GM19397 (cell line): ENCODE measurements around the gene TMEM139.

Experiments used
- ATAC-seq: cut with Tn5 transposase; IDR thresholded peaks from one replicate; pipeline ENCODE4 v1.9.1; 2021; ENCODE audit warnings: mild to moderate bottlenecking, moderate library complexity; ENCODE audit not compliant: unreplicated experiment

TMEM139 gene

GRCh38 chr7:143284591-143285469, at the start of gene TMEM139:
TMEM139 (plus strand) TSS chr7:143284958; CDS start chr7:143285958, 1,000 bp downstream.
- no peak for ATAC-seq

DNA sequence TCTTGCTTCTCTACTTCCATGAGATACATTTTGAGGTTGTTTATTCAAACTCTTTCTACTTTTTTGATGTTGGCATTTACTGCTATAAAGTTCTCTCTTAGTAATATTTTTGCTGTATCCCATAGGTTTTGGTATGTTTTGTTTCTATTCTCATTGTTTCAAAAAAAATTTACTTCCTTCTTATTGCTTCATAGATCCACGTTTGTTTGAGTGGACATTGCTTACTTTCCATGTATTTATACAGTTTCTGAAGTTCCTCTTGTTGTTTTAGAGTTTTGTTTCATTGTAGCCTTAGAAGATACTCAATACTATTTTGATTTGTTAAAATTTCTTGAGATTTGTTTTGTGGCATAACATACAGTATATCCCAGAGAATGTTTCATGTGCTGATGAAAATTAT, 49.2 kb upstream of the TMEM139 start:
- no peak for ATAC-seq

DNA sequence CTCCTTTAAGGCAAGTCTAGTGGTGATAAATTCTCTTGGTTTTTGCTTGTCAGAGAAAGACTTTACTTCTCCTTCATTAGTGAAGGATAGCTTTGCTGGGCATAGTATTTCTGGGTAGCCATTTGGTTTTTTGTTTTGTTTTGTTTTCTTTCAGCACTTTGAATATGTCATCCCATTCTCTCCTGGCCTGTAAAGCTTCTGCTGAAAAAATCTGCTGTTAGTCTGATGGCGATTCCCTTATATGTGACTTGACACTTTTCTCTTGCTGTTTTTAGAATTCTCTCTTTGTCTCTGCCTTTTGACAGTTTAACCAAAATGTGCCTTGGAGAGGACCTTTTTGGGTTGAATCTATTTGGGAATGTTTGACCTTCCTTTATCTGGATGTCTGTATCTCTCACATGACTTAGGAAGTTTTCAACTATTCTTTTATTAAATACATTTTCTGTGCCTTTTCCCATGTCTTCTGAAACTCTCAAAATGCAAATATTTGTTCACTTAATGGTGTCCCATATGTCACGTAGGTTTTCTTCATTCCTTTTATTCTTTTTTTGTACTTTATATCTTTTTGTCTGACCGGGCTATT, 48.3 kb upstream of the TMEM139 start:
- no peak for ATAC-seq

GRCh38 chr7:143237366-143237765, 47.4 kb upstream of the TMEM139 start:
- ATAC-seq = no peak

GRCh38 chr7:143238289-143238980, 46.3 kb upstream of the TMEM139 start:
- no peak for ATAC-seq

DNA sequence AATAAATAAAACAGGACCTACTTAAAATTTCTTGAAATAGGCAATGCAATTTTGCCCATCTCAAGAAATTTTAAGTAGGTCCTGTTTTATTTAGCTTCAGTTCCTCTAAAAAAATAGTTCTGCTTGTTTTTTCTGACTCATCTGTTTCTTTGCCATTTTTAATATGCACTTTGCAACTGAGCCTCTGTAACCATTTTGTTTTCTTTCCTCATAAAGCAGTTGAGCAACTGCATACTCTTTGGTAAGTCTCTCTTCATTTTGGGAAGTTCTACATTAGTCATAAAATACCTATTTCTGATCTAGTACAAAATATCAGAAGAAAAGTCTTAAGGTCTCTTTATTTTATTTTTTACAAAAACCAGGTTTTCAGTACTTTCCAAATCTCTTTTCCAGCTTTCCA, 44.9 kb upstream of the TMEM139 start:
- no peak for ATAC-seq

GRCh38 chr7:143240291-143241168, 44.2 kb upstream of the TMEM139 start:
- peak; percentile 96 for ATAC-seq

DNA sequence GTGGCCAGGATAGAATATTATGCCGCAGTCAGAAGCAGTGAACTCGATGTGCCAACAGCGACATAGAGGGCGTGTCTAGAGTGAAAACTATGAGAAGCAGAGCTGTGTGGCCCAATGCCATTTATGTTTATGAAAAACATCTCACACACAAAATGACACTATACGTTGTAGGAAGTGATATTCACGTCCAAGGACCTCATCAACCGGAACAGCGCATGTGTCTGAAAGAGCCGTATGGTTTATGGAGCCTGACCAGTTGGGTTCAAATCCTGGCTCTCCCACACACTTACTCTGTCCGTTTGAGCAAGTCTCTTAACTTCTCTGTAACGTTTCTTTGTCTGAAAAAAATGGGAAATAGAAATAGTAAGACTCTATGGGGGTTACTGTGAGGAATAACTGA, 42.5 kb upstream of the TMEM139 start:
- no peak for ATAC-seq

DNA sequence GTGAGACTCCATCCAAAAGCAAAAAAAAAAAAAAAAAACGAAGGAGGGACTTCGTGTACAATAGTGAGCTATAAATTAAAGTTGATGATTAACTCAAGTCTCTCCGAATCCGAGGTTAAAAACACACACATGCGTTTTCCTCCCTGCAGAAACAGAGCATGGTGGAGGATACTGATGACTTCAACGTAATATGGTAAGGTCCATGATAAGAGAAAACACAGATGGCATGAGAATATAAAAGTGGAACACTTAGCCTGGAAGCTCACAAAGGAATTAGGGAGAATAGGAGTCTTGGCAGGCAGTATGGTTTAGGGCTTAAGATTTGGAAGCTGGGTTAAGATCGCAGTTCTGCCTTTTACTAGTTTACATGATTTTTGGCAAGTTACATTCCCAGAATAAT, 41.6 kb upstream of the TMEM139 start:
- ATAC-seq = no peak

DNA sequence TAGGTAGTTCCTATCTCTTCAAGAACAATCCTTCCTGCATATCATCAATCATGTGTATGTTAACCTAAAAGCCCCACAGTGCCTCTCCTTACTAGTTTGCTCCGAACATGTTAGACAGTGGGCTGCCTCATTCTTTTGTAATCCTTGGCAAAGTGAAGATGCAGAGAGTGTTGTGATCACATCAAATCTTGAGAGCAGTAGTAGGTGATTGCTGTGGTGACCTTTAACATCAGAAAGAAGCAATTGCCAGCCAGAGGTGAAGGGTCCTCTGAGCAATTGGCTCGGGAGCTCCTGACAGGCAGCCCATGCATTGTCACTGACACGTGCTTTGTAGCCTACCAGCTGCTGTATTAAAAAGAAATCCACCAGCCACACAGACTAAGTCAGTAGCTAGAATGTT, 41.1 kb upstream of the TMEM139 start:
- no peak for ATAC-seq

DNA sequence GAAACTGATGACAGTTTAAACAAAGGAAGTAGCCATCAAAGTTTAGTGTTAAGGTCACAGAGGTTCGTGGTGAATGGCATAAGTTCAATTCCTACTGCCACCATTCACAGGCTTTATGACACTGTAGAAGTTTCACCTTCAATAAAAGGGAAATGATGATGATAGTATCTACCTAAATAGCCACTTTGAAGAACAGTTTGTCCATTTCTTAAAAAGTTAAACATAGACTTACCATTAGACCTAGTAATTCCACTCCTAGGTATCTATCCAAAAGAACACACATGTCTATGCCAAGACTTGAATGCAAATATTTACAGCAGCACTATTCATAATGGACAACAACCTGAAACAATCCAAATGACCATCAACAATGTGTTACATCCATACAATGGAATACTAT, 40.4 kb upstream of the TMEM139 start:
- ATAC-seq = no peak

DNA sequence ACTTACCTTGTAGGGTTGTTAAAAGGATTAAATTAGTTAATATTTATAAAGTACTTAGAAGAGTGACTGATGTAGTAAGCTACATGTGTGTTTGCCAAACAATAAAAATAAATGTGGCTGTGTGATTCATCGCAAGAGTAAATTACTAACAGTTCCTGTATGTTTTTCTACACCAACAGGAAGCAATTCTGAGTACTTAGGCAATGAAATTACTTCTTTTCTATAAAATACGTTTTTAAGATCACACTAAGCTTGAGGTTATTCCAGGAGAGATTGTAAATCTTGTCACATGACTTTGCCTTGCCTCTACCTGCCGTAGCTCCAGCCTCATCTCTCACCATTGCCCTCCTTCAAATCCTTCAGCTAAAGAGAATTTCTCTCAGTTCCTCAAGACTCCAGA, 39.6 kb upstream of the TMEM139 start:
- ATAC-seq = no peak

DNA sequence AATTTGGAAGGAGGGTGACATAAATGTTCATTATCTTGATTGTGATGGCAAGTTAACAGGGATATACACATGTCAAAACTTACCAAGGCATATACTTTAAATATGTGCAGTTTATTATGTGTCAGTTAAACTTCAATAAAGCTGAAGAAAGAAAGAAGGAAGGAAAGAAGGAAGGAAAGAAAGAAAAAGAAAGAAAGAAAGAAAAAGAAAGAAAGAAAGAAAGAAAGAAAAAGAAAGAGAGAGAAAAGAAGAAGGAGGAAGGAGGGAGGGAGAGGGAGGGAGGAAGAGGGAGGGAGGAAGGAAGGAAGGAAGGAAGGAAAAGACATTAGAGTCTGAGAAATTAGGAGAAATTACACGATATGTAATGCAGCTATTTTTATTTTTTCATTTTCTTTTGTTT, 37.4 kb upstream of the TMEM139 start:
- no peak for ATAC-seq

GRCh38 chr7:143248761-143249354, 35.9 kb upstream of the TMEM139 start:
- no peak for ATAC-seq

- no peak for ATAC-seq
Observed at GRCh38 chr7:143250199-143250598, 34.6 kb upstream of the TMEM139 start.

GRCh38 chr7:143250822-143251221, 33.9 kb upstream of the TMEM139 start:
- ATAC-seq = no peak

- ATAC-seq = no peak
Observed at GRCh38 chr7:143252006-143252405, 32.8 kb upstream of the TMEM139 start.

- no peak for ATAC-seq
Observed at GRCh38 chr7:143255564-143255963, 29.2 kb upstream of the TMEM139 start.

GRCh38 chr7:143256325-143256724, 28.4 kb upstream of the TMEM139 start:
- no peak for ATAC-seq

- ATAC-seq = peak; percentile 59
Observed at GRCh38 chr7:143256932-143257331, 27.8 kb upstream of the TMEM139 start.

DNA sequence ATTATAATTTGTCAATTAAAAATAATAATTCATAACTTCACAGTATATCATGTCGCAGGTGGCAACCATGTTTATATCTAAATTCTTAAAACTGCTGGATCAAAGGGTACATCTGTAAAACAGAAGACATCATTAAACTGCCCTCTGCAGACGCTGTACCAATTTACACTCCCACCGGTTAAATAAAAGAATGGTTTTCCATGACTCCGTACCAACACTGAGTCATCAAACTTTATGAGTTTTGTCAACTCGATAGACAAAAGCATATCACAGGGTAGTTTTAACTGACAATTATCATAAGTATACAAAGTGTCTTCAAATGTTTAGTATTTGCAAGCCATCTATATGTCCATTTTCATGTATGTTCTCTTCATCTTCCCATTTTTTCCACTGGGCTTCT, 27.3 kb upstream of the TMEM139 start:
- no peak for ATAC-seq
